ENCODE measurements around the gene SAMD4A. TPM values are rescaled to one million over a fixed set of nuclear protein-coding genes. Genes with fewer than 3 reads are reported as not detected.
"Not testable (repeated sequence)": the region's sequence is repeated elsewhere in the genome, so short reads cannot be mapped to it uniquely, and the experiment has no call there.

SAMD4A gene
- total RNA-seq, 4 donors from 2014 or later, result 39.8 to 53.3 (median 48.0) TPM

DNA sequence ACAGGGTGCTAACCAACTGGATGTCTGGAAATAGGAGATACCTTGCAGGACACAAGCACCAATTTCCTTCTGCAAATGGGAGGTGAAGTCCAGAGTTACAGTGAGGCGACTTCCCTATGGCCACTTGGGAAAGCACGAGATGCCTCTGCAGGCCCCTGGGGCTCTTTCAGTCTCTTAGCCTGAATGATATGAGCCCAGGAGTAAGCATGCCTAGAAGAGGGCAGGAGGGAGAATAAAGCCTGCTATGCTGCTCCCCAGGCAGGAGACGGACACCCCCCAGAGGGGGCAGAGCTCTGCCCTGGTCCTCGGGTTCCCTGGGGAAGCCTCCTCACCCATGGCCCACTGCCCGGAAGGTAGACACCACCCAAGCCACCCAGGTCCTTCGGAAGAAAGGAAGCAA, 230.6 kb downstream of the SAMD4A start:
- H3K36me3 ChIP-seq, result no peaks in the 10 kb centered on the region
- TF ChIP-seq POLR2A (IDR thresholded peaks at IDR 0.05), result no peak
- TF ChIP-seq EP300 (IDR thresholded peaks at IDR 0.05), result no peak
- TF ChIP-seq, protein P1, sequence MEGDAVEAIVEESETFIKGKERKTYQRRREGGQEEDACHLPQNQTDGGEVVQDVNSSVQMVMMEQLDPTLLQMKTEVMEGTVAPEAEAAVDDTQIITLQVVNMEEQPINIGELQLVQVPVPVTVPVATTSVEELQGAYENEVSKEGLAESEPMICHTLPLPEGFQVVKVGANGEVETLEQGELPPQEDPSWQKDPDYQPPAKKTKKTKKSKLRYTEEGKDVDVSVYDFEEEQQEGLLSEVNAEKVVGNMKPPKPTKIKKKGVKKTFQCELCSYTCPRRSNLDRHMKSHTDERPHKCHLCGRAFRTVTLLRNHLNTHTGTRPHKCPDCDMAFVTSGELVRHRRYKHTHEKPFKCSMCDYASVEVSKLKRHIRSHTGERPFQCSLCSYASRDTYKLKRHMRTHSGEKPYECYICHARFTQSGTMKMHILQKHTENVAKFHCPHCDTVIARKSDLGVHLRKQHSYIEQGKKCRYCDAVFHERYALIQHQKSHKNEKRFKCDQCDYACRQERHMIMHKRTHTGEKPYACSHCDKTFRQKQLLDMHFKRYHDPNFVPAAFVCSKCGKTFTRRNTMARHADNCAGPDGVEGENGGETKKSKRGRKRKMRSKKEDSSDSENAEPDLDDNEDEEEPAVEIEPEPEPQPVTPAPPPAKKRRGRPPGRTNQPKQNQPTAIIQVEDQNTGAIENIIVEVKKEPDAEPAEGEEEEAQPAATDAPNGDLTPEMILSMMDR (IDR thresholded peaks at IDR 0.05), result no peak
- no peaks in the 10 kb centered on the region for H3K27me3 ChIP-seq
- H3K4me1 ChIP-seq, result no peaks in the 10 kb centered on the region
- WGBS, 2 donors, result 79 to 81% methylated on average over 5 to 6 of the region's 6 CpGs
- H3K9me3 ChIP-seq, result peaks cover 0 to 15% (median 0%) of the 10 kb centered on the region in 4 donors
- H3K27ac ChIP-seq, result no peak overlapping the region
- DNase-seq (ENCODE audit: low spot score in 2 of 2), result no peak
- no peak overlapping the region for H3K4me3 ChIP-seq

DNA sequence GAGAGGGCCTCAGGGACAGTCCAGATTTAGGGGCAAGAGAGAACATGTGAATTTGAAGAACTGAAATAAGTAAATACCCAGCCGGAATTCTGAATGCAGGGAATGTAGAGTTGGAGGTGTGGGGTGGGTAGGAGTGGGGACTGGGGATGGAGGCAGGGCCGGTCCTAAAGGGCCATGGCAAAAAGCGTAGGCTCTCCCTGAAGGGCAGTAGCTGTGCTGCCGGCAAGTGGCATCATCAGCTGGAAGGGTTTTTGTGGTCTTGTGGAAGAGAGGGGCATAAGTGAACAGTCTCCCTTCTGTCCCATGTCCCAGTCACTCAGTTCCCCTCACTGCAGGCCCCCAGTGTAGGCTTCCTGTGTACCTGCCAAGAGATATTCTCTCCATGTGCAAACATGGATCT, 231.1 kb downstream of the SAMD4A start:
- H3K4me3 ChIP-seq, result no peak overlapping the region
- H3K36me3 ChIP-seq, result no peaks in the 10 kb centered on the region
- DNase-seq (ENCODE audit: low spot score in 2 of 2), result no peak
- no peaks in the 10 kb centered on the region for H3K4me1 ChIP-seq
- H3K27ac ChIP-seq, result no peak overlapping the region
- H3K9me3 ChIP-seq, result peaks cover 0 to 15% (median 0%) of the 10 kb centered on the region in 4 donors
- TF ChIP-seq POLR2A (IDR thresholded peaks at IDR 0.05) (no peak), EP300 (IDR thresholded peaks at IDR 0.05) (no peak)
- TF ChIP-seq, protein P1 (IDR thresholded peaks at IDR 0.05), result no peak
- WGBS, 2 donors, result 47 to 75% methylated on average over 4 of the region's 4 CpGs
- H3K27me3 ChIP-seq, result no peaks in the 10 kb centered on the region

DNA sequence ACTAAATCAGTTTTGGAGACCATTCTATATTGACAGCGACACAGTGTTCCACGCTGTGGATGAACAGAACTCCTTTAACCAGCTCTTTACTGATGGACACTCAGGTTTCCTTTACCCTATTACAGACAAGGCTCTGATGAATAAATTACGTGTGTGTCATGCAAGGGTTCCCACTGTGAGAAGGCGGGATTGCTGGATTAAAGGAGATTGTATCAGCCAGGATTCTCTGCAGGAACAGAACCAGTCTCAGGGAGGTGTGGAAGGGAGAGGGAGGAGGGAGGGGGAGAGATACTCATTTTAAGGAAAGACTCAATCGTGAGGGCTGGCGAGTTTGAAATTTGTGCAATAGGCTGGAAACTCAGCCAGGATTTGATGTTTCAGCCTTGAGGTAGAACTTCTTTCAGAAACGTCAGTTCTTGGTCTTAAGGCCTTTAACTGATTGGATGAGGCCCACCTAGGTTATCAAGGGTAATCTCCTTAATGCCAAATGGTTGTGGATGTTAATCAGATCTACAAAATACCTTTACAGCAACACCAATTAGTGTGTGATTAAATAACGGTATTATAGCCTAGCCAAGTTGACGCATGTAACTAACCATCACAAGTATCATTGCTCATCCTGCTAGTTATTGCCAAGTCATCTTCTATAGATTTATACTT, 231.7 kb downstream of the SAMD4A start:
- Histone ChIP-seq H3K4me3 (no peak overlapping the region), H3K9me3 (peaks cover 0 to 15% (median 0%) of the 10 kb centered on the region in 4 donors), H3K4me1 (no peaks in the 10 kb centered on the region), H3K36me3 (no peaks in the 10 kb centered on the region), H3K27ac (no peak overlapping the region), H3K27me3 (no peaks in the 10 kb centered on the region)
- 75 to 84% methylated on average over 9 of the region's 9 CpGs for WGBS, 2 donors
- TF ChIP-seq POLR2A (IDR thresholded peaks at IDR 0.05) (no peak), EP300 (IDR thresholded peaks at IDR 0.05) (no peak)
- TF ChIP-seq, protein P1 (IDR thresholded peaks at IDR 0.05), result no peak
- DNase-seq (ENCODE audit: low spot score in 2 of 2), result no peak

DNA sequence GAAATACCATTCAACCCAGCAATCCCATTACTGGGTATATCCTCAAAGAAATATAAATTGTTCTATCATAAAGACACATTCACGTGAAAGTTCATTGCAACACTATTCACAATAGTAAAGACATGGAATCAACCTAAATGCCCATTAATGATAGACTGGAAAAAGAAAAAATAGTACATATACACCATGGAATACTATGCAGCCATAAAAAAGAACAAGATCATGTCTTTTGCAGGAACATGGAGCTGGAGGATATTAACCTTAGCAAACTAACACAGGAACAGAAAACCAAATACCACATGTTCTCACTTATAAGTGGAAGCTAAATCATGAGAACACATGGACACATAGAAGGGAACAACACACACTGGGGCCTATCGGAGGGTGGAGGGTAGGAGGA, 234.6 kb downstream of the SAMD4A start:
- H3K9me3 ChIP-seq; H3K27me3 ChIP-seq; H3K4me3 ChIP-seq; H3K27ac ChIP-seq; H3K36me3 ChIP-seq; DNase-seq (ENCODE audit: low spot score in 2 of 2): not testable (repeated sequence)
- peaks cover 0 to 13% (median 0%) of the 10 kb centered on the region in 4 donors for H3K4me1 ChIP-seq
- 92 to 96% methylated on average over 2 of the region's 2 CpGs for WGBS, 2 donors

DNA sequence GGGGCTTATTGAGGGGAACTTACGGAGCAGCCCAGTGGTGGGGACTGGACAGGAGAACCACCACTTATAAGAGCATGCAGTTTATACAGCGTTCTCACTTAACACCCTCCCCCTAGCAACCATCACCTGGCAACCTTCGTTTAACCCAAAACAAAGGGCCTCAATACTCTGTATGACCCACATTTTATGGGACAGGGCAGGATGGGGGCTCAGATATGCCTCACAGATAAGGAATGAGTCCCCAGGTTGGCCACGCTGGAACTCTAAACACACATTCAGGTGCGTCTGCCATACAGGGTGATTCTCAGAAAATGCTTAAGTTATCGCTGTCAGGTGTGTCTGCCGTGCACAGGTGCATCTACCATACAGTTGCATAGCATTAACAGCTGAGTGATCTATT, 236.5 kb downstream of the SAMD4A start:
- no peak overlapping the region for H3K27ac ChIP-seq
- DNase-seq (ENCODE audit: low spot score in 2 of 2), result no peak
- peaks cover 0 to 13% (median 0%) of the 10 kb centered on the region in 4 donors for H3K4me1 ChIP-seq
- no peak overlapping the region for H3K4me3 ChIP-seq
- no peaks in the 10 kb centered on the region for H3K36me3 ChIP-seq
- H3K27me3 ChIP-seq, result no peaks in the 10 kb centered on the region
- 76 to 79% methylated on average over 7 of the region's 7 CpGs for WGBS, 2 donors
- TF ChIP-seq, protein P1 (IDR thresholded peaks at IDR 0.05), result no peak
- TF ChIP-seq POLR2A (IDR thresholded peaks at IDR 0.05), result no peak
- TF ChIP-seq EP300 (IDR thresholded peaks at IDR 0.05), result no peak
- no peaks in the 10 kb centered on the region for H3K9me3 ChIP-seq

All from tibial nerve (tissue), 4 donors.